GM18498 (cell line): ENCODE measurements around the gene NACC1.

Source experiments
- ATAC-seq: cut with Tn5 transposase; IDR thresholded peaks from one replicate; pipeline ENCODE4 v1.9.1; 2021; ENCODE audit warnings: mild to moderate bottlenecking, moderate library complexity; ENCODE audit not compliant: unreplicated experiment

NACC1 gene

GRCh38 chr19:13187419-13187818 is 69.4 kb downstream of the NACC1 start:
- ATAC-seq: no peak

GRCh38 chr19:13189600-13189999 is 71.5 kb downstream of the NACC1 start:
- no peak for ATAC-seq
